Upper lobe of left lung (tissue), 4 donors: Measurements from ENCODE around the gene DVL3.

Experiments used
- EP300 ChIP-seq, 4 donors: sonication (generic); formaldehyde crosslinking; IDR thresholded peaks; one replicate each; pipeline ENCODE4 v1.5.1; 2017; ENCODE audit warnings: antibody characterized with exemption in 4 of 4, control low read depth in 2 of 4
- POLR2A ChIP-seq, 4 donors: fragments of 450-650 bp; IDR thresholded peaks; one replicate each; pipeline ENCODE4 v1.5.1; 2016 to 2017; ENCODE audit warnings: antibody characterized with exemption in 4 of 4, mild to moderate bottlenecking in 2 of 4
- TF ChIP-seq, protein P1 (sequence below), 6 experiments: fragments of 450-650 bp in 4 of 6; fragments of 200-600 bp in 2 of 6; sonication (generic) in 2 of 6; IDR thresholded peaks; one replicate each; pipeline ENCODE4 v1.5.1; 2016 to 2019; ENCODE audit warnings: antibody characterized with exemption in 6 of 6

DNA sequence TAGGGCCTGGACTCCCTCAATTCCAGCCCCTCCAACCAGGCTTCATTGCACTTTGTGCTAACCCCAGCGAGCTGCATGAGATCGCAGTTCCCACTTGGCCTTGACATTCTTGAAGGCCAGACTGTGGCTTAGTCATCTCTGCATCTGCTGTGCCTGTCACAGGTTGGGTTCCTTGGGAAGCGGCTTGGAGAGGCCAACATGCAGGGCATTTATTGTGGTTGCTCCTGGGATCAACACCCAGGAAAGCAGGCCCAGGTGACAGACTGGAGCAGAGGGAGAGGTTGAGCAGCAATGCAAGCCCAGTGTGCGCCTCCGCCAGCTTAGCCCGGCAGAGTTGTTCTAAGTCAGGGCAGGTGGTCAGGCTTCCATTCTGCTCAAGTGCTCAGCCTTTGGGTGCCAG is 41.4 kb downstream of the DVL3 start:
- TF ChIP-seq, protein P1, sequence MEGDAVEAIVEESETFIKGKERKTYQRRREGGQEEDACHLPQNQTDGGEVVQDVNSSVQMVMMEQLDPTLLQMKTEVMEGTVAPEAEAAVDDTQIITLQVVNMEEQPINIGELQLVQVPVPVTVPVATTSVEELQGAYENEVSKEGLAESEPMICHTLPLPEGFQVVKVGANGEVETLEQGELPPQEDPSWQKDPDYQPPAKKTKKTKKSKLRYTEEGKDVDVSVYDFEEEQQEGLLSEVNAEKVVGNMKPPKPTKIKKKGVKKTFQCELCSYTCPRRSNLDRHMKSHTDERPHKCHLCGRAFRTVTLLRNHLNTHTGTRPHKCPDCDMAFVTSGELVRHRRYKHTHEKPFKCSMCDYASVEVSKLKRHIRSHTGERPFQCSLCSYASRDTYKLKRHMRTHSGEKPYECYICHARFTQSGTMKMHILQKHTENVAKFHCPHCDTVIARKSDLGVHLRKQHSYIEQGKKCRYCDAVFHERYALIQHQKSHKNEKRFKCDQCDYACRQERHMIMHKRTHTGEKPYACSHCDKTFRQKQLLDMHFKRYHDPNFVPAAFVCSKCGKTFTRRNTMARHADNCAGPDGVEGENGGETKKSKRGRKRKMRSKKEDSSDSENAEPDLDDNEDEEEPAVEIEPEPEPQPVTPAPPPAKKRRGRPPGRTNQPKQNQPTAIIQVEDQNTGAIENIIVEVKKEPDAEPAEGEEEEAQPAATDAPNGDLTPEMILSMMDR (IDR thresholded peaks at IDR 0.05): no peak
- TF ChIP-seq EP300 (IDR thresholded peaks at IDR 0.05): no peak
- no peak for TF ChIP-seq POLR2A (IDR thresholded peaks at IDR 0.05)
